ENCODE results near the gene EPOP. TPM values are rescaled to one million over a fixed set of nuclear protein-coding genes. Genes with fewer than 3 reads are reported as not detected.

Gene EPOP
- total RNA-seq, 2 experiments from 2014 or later = 11.8 to 27.2 TPM

DNA sequence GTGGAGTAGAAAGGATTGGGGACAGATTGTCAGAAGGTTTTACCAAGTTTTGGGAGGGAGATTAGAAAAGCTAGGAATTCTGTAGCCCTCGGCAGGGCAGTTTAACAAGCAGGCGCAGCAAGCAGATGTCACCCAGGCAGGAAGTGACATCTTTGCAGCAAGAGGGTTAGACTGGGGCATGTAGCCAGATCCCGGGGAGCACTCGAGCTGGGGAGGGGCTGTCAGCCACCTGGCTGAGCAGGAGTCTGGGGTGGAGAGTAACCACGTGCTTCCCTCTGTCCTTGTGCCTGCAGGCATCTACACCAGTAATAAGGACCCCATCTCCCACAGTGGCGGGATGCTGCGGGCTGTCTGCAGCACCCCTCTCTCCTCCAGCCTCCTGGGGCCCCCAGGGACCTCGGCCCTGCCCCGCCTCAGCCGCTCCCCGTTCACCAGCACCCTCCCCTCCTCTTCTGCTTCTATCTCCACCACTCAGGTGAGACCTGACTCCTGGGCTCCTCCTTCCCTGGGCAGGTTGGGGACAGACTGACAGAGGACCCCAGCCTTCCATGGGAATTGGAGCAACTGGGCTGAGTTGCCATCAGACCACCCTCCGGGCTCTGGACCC, 42.5 kb upstream of the EPOP start:
- Histone ChIP-seq H3K4me2 (ENCODE audit: low read length) (no peak overlapping the region), H2AFZ (ENCODE audit: low read length) (no peak overlapping the region), H3K9me2 (ENCODE audit: insufficient read depth, low read length) (no peaks in the 10 kb centered on the region), H3K36me3 (ENCODE audit: insufficient read depth, low read length) (peaks cover 91% of the 10 kb centered on the region), H4K20me1 (ENCODE audit: insufficient read depth, low read length) (no peaks in the 10 kb centered on the region), H3K27ac (ENCODE audit: low read depth, low read length, poor library complexity, severe bottlenecking) (no peak overlapping the region), H3K79me2 (ENCODE audit: insufficient read depth, low read depth, low read length) (no peaks in the 10 kb centered on the region), H3K9me3 (ENCODE audit: low read length) (no peaks in the 10 kb centered on the region), H3K4me3 (ENCODE audit: low read depth, low read length, poor library complexity, severe bottlenecking) (no peak overlapping the region), H3K4me1 (ENCODE audit: insufficient read depth, low read length, poor library complexity, severe bottlenecking) (peaks cover 28% of the 10 kb centered on the region)
- no TSS peak for BruUV-seq (replicated peaks)
- POLR2A ChIA-PET = no interaction called here
- TF ChIP-seq, protein P1, sequence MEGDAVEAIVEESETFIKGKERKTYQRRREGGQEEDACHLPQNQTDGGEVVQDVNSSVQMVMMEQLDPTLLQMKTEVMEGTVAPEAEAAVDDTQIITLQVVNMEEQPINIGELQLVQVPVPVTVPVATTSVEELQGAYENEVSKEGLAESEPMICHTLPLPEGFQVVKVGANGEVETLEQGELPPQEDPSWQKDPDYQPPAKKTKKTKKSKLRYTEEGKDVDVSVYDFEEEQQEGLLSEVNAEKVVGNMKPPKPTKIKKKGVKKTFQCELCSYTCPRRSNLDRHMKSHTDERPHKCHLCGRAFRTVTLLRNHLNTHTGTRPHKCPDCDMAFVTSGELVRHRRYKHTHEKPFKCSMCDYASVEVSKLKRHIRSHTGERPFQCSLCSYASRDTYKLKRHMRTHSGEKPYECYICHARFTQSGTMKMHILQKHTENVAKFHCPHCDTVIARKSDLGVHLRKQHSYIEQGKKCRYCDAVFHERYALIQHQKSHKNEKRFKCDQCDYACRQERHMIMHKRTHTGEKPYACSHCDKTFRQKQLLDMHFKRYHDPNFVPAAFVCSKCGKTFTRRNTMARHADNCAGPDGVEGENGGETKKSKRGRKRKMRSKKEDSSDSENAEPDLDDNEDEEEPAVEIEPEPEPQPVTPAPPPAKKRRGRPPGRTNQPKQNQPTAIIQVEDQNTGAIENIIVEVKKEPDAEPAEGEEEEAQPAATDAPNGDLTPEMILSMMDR (conservative IDR thresholded peaks at IDR 0.05; ENCODE audit: low read length) = no peak
- no peak for TF ChIP-seq EZH2phosphoT487 (IDR thresholded peaks at IDR 0.05; ENCODE audit: borderline replicate concordance, low read depth, low read length)
- CTCF ChIA-PET (ENCODE audit: unreplicated experiment) = no interaction called here
- intact Hi-C loops (cut with micrococcal nuclease; ENCODE audit: unreplicated experiment) = no loop called here
- DNase-seq (ENCODE audit: low spot score) = no peak

DNA sequence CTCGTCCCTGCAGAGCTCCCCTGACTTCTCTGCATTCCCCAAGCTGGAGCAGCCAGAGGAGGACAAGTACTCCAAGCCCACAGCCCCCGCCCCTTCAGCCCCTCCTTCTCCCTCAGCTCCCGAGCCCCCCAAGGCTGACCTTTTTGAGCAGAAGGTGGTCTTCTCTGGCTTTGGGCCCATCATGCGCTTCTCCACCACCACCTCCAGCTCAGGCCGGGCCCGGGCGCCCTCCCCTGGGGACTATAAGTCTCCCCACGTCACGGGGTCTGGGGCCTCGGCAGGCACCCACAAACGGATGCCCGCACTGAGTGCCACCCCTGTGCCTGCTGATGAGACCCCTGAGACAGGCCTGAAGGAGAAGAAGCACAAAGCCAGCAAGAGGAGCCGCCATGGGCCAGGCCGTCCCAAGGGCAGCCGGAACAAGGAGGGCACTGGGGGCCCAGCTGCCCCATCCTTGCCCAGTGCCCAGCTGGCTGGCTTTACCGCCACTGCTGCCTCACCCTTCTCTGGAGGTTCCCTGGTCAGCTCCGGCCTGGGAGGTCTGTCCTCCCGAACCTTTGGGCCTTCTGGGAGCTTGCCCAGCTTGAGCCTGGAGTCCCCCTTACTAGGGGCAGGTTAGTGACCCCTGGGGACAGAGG, 41.7 kb upstream of the EPOP start:
- Histone ChIP-seq H2AFZ (ENCODE audit: low read length) (no peak overlapping the region), H3K4me1 (ENCODE audit: insufficient read depth, low read length, poor library complexity, severe bottlenecking) (peaks cover 22% of the 10 kb centered on the region), H3K9me2 (ENCODE audit: insufficient read depth, low read length) (no peaks in the 10 kb centered on the region), H3K4me2 (ENCODE audit: low read length) (no peak overlapping the region), H3K9me3 (ENCODE audit: low read length) (no peaks in the 10 kb centered on the region), H3K79me2 (ENCODE audit: insufficient read depth, low read depth, low read length) (no peaks in the 10 kb centered on the region), H3K4me3 (ENCODE audit: low read depth, low read length, poor library complexity, severe bottlenecking) (no peak overlapping the region), H3K36me3 (ENCODE audit: insufficient read depth, low read length) (peaks cover 91% of the 10 kb centered on the region), H3K27ac (ENCODE audit: low read depth, low read length, poor library complexity, severe bottlenecking) (no peak overlapping the region), H4K20me1 (ENCODE audit: insufficient read depth, low read length) (no peaks in the 10 kb centered on the region)
- no TSS peak for BruUV-seq (replicated peaks)
- ChIA-PET CTCF (ENCODE audit: unreplicated experiment) (no interaction called here), POLR2A (no interaction called here)
- intact Hi-C loops (cut with micrococcal nuclease; ENCODE audit: unreplicated experiment) = no loop called here
- DNase-seq (ENCODE audit: low spot score) = no peak
- TF ChIP-seq, protein P1 (conservative IDR thresholded peaks at IDR 0.05; ENCODE audit: low read length) = no peak
- no peak for TF ChIP-seq EZH2phosphoT487 (IDR thresholded peaks at IDR 0.05; ENCODE audit: borderline replicate concordance, low read depth, low read length)

All from OCI-LY7 (cell line).